HG03460 (cell line): ENCODE results near the gene SUGT1.
"Not testable (repeated sequence)": the region's sequence is repeated elsewhere in the genome, so short reads cannot be mapped to it uniquely, and the experiment has no call there.

Source experiments
- ATAC-seq: cut with Tn5 transposase; IDR thresholded peaks from one replicate; pipeline ENCODE4 v1.9.1; 2021; ENCODE audit not compliant: unreplicated experiment

SUGT1 gene

DNA sequence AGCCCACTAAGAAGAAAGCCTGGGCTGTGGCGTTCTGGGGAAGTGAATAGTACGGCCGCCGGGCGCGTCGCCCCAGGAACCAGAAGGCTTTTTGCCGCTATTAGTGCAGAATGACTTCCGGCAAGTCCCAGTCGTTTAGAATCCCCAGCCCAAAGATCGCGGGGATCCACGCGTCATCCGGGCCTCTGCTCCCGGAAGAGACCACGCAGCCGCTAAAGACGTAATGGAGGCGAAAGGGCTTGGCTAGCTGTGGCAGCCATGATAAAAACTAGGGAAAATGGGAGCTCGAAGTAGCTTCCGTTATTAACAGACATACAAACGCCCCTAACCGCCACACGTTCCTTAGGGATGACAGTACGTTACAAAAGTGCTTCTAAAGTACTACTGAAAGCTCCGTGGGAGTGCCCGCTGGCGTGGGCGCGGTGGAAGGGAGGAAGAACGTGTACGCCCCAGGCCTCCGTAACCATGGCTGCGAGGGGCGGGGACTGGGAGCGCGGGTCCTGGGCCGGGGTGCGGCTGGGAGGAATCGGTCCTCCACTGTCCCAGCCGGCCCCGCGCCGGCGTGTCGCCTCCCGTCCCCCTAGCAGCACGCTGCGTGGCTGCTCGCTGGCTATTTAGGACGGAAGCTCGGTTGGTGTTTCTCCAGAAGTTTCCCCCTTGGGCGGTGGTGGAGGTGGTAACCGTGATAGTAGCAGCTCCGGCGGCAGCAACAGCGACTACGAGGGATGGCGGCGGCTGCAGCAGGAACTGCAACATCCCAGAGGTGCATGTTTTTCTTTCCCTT, at the start of gene SUGT1:
TSS of gene SUGT1 (plus strand) at position 641 of the 784 bp plus-strand sequence. CDS start at position 726, 85 bp downstream.
- peak; percentile 95 for ATAC-seq

DNA sequence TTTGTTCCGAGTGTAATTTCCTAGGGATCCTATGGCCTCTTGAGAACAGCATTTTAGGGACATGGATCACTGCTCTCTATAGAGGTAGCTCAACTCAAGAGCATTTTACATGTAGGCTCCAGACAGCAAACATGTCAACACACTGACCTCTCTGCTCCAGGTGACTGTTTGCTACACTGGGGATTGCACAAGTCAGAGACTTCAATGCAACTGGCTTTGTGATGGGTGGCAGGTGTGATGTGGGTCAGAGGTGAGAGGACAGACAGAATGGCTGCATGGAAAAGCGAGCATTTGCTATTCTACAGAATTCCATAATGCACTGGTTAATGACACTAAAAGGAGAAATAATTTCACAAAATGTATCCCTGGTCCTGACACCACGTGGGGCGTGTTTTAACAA, 49.3 kb upstream of the SUGT1 start:
- ATAC-seq = not testable (repeated sequence)

DNA sequence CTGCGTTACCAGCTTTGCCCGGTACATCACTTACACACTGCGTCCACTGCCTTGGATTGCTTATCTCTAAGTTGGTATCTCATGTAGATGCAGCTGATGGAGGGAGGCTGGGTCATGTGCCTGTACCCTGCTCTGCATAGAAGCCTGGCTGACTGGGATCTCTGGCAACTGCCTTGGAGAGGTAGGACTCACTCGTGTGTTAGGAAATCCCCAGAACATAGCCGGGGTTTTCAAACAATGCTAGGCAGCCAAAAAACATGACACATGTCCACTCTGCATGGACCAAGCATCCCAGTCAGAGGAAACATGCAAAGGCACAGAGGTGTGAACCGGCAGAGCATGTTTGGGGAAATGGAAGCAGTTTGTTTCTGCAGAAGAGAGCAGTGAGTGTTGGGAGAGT, 46.5 kb upstream of the SUGT1 start:
- ATAC-seq = not testable (repeated sequence)

DNA sequence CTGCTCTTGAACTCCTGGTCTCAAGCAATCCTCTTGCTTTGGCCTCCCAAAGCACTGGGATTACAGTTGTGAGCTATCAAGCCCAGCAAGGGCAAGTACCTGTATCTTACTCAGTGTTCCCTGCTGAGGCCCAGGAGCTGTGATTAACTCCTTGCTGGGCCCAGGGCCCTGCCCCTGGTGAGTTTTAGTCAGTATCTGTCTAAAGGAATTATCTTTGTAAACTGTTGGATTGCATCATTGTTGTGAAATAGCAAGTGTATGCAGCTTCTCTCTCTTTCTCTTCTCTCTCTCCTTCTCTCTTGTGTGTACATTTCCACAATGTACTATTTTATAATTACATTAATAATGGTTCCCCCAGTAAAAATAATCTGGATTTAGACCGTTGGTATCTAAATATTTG, 45.8 kb upstream of the SUGT1 start:
- not testable (repeated sequence) for ATAC-seq

DNA sequence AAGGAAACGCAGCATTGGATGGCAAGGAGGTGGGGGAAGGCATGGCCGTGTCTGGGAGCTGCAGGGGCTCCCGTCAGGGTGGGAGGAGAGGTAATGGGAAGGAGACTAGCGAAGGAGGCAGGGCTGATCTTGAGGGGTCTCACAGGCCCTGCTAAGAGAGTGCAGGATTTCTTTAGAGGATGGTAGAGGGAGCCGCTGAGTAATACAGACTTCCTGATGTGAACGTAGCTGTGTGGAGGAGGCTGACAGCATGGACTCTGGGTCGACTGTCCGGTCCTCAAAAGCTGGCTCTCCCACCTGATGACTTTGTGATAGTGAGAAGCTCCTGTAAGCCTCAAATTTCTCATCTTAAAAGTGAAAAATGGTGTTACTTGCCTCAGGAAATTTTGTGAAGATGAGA, 44.5 kb upstream of the SUGT1 start:
- ATAC-seq = not testable (repeated sequence)

DNA sequence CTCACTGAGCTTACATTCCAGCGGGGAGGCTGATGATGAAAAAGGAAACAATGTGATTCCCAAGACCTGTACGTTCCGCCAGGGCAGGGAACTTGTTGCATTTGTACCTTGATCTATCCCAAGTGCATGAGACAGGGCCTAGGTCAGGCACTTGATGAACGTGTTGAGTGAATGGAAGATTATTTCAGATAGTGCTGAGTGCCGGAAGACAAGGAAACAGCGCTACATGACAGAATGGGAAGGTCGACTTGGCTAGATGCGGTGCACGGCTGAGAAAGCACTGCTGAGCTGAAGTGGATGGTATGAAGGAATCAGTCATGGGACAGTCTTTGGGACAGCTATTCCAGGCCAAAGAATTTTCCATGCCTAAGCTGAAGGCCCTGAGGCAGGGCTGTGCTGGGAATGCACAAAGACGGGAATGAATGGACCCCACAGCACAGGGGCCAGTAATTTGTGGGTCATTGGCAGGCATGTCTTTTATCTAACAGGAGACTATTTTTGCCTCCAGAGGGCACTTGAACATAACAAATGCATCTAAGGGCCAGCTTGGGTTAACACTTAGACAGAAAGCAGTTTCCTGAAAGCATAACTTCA, 43.5 kb upstream of the SUGT1 start:
- ATAC-seq = not testable (repeated sequence)

DNA sequence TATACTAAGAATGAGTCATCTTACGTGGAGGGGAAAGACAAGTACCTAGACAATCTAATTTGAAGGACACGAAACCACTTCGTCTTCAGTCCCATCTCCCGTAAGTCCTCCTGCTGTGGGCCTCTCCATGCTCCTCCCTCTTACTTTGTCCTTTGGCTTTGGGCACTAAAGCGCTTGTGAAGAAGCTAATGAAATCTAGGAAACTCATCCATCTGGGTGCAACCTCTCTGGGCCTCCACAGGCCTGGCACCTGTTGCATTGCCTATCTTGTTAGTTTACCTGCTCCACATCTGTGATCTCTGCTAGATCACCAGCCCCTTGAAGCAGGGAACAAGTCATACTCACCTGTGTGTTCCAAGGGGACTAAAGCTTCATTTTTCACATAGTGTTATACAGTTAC, 42.5 kb upstream of the SUGT1 start:
- ATAC-seq = not testable (repeated sequence)

DNA sequence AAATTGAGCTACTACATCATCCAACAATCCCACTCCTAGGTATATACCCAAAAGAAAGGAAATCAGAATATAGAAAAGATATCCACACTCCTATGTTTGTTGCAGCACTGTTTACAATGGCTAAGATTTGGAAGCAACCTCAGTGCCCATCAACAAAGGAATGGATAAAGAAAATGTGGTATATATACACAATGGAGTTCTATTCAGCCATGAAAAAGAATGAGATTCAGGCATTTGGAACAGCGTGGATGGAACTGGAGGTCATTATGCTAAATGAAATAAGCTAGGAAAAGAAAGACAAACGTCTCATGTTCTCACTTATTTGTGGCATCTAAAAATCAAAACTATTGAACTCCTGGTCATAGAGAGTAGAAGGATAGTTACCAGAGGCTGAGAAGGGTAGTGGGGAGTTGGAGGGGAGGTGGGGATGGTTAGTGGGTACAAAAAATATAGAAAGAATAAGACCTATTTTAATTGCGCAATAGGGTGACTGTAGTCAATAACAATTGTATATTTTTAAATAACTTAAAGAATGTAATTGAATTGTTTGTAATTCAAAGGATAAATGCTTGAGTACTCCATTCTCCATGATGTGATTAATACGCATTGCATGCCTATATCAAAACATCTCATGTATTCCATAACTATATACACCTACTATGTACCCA, 37.4 kb upstream of the SUGT1 start:
- ATAC-seq = no peak

DNA sequence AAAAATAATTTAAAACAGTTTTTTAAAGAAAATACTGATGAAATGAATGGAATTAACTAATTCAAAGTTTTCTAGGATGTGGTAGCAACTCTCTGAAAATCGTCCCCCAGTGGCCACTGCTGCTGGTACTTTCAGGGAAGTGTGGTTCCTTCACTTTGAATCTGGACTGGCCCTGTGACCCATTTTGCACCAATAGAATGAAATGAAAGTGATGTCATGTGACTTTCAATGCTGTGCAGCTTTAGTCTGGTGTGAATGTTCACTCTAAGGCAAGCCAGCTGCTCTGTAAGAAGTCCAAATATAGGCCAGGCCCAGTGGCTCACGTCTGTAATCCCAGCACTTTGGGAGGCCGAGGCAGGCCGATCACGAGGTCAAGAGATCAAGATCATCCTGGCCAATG, 36.8 kb upstream of the SUGT1 start:
- ATAC-seq = no peak

DNA sequence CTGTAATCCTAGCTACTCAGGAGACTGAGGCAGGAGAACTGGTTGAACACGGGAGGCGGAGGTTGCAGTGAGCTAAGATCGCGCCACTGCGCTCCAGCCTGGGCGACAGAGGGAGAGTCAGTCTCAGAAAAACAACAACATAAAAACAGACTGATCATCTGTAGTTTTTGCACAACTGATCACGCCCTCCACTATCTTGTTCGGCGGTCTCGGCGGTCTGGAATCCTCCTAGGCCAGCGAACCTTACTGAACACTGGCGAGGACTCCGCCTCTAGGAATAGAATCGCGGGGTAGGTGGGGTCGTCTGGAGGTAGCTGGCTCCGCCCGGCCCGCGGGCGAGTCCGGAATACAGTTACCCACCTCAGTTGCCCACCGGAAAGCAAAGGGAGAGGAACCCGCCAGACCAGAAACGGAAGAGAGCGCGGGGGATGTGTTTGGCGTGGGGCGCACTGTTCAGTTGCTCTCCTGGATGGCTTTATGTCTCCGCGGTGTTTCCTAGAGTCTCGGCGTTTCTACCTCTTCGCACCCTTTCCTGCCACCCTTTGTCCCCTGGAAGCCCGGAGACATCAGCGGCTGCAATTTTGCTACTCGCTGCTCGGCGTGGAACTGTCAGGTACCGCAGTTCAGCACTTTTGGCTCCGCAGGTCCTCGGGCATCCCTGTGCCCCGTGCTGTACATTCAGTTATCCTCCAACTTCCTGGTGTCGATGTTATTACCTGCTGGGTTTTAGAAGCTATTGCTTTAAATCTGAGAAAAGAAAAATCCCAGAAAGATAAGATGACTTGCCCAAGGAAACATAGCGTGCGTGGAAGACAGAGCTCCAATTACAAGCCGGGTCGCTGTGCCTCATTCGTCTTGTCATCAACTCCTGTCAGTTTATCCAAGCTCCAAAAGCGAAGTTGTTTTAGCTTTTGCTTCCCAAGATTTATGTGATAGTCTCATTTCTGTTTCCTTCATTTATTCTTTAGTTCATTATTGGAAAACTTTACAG, 35.3 kb upstream of the SUGT1 start:
- peak; percentile 97 for ATAC-seq

DNA sequence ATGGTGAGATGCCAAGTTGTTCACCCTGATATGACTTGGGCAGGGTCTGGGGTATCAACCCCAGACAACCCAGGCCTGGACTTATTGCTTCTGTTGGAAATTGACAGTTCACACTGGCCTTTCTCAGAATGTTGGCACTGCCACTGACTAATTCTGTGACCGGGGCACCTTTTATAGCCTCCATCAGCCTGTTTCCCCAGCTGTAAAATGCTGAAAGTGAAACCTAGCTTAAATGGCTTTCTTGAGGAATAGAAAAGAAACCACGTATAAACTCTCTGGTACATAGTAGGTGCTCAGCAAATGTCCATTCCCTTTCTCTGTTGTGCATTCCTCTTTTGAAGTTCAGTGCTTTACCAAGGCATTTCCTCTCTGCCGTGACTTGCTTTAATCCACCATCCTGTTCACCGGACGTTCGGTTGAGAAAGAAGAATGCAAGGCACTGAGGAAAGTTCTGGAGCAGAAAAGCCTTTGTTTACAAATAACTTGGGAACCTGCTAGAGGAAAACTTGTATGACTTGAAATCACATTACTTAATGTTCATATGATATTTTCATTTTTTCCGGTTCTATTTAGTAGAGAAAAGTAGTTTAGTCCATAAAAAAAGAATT, 21.4 kb upstream of the SUGT1 start:
- not testable (repeated sequence) for ATAC-seq

DNA sequence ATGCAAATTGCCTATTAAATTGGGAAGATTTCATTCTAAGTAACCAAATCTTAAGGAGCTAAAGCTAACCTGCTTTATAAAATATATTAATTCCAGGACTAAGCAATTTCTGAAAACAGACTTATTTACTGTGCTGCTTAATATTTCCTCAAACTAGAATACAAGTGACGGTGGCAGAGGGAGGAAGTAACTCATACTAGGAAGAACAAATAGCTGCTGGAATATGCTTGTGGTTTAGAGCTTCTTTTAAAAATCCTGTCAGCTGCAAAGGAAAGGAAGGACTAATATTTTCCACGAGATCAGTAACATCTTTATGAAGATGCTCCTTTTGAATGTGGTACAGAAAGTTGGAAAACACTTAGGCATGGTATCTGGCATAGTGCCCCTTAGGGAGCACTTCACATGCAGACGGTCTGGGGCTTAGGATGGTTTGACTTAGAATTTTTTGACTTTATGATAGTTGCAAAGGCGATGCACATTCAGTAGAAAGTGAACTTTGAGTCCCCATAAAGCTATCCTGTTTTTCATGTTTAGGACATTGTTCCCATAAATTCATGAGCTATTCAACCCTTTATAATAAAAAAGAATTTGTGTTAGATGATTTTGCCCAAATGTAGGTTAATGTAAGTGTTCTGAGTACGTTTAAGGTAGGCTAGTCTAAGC, 13.8 kb upstream of the SUGT1 start:
- ATAC-seq = no peak

DNA sequence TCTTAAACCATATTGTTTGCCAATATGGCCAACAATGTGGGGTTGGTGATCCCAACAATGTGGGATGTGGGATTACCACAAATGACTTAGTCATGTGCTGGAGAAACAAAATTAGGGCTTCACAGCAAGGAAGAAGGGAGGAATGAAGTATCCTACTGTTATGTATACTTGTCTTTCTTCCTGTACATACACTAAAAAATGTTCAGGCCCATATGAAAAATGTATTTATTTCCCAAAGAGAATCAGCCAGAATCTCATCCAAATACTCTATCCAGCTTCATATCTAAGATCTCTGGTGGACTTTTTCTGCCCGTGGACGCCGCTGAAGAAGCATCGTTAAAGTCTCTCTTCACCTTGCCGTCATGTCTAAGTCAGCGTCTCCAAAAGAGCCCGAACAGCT, 10.5 kb upstream of the SUGT1 start, which contains the start of gene HNRNPA1L2:
TSS of gene HNRNPA1L2 (plus strand) at position 301 of the 400 bp plus-strand sequence. CDS start at position 363, 62 bp downstream.
- ATAC-seq = no peak

DNA sequence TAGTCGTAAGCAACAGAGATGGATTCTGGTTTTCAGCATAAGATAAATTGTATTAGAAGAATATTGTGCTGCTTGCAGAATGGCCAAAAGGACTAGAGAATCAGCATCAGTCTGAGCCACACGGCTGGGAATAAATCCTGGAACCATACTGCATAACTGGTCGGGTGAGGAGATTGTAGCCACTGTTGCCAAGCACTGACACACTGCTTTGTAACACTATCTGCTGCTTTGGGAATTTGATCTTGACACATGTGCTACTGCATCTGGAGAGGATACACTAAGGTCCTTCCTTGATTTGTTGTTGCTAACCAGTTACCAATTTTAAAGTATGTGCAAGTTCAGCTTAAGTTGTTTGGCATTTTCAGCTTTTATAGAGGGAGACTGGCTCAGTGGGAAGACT, 8.5 kb upstream of the SUGT1 start:
- ATAC-seq = no peak

DNA sequence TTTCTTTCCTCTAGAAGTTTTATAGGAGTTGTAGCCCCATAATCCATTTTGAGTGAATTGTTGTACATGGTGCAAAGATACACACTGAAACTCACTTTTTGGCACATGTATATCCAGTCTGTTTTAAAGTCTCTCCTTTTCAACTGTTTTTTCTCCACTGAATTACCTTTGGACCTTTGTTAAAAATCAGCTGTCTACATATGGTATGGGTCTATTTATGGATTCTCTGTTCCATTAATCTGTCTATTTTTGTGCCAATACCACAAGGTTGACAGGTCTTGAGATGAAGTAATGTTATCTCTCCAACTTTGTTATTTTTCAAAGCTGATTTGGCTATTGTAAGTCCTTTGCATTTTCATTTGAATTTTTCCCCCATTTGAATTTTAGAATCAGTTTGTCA, 5.7 kb upstream of the SUGT1 start:
- no peak for ATAC-seq

DNA sequence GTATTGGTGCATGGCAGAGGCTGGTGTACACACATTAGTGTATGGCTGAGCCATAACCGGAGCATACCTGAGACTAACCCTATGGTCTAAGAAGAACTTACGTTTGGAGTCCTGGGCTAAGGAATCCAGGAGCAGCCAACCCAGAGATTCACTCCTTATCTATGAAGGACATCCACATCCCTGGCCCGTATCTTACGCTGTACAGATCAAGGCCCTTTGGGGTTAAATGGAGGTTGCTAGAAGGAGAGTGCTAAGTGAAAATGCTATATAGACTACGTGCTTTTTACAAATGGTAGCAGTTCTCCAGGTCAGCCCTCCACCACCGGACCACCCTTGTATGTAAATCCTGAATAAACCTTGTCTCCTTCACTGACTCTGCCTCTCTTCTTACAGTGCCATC, 1.9 kb upstream of the SUGT1 start:
- no peak for ATAC-seq

DNA sequence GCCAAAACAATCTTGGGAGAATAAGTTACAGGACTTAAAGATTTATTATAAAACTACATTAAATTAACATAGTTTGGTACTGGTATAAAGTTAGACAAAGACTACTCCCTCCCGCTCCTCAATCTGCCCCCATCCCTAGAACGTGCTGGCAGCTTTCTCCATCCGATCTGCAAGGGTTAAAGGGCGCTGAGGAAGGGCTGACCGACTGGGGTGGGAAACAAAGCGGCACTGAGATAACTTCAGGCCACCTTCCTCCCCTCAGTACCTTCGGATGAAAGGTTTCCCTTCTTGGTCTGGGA, 790 bp upstream of the SUGT1 start:
- peak; percentile 19 for ATAC-seq

DNA sequence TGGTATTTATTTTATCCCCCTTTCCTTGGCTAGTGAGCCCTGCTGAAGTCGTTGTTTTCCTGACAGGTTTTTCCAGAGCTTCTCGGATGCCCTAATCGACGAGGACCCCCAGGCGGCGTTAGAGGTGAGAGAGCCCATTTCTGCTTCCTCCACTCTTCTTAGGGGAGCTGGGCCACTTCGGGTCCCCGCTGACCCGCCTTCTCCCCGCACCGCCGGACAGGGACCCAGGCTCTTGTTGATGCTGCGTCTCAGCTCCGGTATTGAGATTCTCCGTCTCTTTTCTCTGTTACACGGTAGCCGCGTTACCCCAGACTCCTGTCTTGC, 306 bp downstream of the SUGT1 start:
- ATAC-seq = peak; percentile 36

DNA sequence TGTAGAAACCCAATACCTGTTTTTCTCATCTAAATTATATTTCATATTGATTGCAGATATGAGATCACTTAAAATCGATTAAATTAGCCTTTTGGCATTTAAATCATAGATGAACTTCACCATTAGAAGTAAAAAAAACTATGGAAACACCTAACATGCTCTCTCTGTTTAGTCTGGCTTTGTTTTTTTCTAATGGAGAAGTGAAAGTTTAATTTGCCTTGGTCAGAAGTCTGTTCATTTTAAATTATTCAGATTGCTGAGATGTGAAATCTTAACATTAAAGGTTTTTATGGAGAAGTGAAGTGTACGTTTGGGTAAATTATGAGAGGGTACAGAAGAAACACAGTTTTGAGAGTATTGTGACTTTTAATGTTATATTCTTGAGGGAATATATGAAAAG, 6.7 kb downstream of the SUGT1 start:
- ATAC-seq = no peak

DNA sequence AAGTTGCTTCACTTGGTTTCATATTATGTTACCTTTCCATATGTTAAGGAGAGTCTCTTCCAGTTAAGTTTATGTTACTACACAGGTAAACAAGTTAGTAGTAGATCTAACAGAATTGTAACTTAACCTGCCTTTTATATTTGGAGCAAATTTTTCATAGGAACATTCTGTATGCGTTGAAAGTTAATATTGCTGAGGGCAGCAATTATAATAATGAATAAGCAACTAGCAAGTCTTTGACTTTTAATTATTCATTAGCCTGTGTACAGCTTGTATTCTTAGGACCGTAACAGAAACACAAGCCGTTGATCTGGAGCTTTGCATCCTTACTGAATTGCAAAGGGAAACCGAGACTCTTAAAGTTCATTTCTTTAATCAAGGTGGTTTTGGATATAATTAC, 11.6 kb downstream of the SUGT1 start:
- ATAC-seq = no peak
